A549 (cell line): ENCODE data around the gene DBNDD1. TPM values are rescaled to one million over a fixed set of nuclear protein-coding genes. Genes with fewer than 3 reads are reported as not detected.

Source experiments
- ATAC-seq, 2 experiments: fragments of 200-7000 bp in 1 of 2; fragments of >200 bp in 1 of 2; cut with Nextera tagmentation in 1 of 2; cut with Tn5 transposase in 1 of 2; 3 replicates each; pipeline versions ENCODE4 v1.8.0 to v1.9.1; 2018 to 2020; ENCODE audit warnings: mild to moderate bottlenecking in 1 of 2, moderate library complexity in 1 of 2
- CTCF ChIA-PET: fragments of 300-600 bp; sonication (Branson Sonifier 250); formaldehyde crosslinking; extraction: SDS; loops from one replicate; lab custom pipeline; 2021; ENCODE audit warnings: antibody characterized with exemption, inconsistent platforms; lab: Yijun Ruan, JAX
- POLR2A ChIA-PET: fragments of 350-600 bp; formaldehyde crosslinking; extraction: SDS; loops from one replicate; lab custom pipeline; 2021; ENCODE audit warnings: antibody characterized with exemption, inconsistent platforms; lab: Yijun Ruan, JAX
- DNase-seq, 2 experiments: peaks; one replicate each; pipeline versions ENCODE4 v3.0.0 to v3.0.0-alpha.2; 2011 to 2016; ENCODE audit warnings: low read depth in 1 of 2, low spot score in 1 of 2
- FAIRE-seq: peaks from 2 replicates; lab custom pipeline; 2011; peaks lifted over from hg19 to GRCh38; lab: Jason Lieb, UNC
- H3K27ac ChIP-seq, 2 experiments: fragments of >200 bp; sonication (Bioruptor Twin); formaldehyde crosslinking; 3 replicates each; pipeline ENCODE4 v1.5.1; 2016 to 2017
- H3K4me1 ChIP-seq: fragments of >200 bp; sonication (Bioruptor Twin); formaldehyde crosslinking; 3 replicates; pipeline ENCODE4 v1.6.1; 2016
- H3K4me2 ChIP-seq: fragments of >200 bp; sonication (Bioruptor Twin); formaldehyde crosslinking; 3 replicates; pipeline ENCODE4 v1.6.1; 2016
- H3K4me3 ChIP-seq: fragments of >200 bp; sonication (Bioruptor Twin); formaldehyde crosslinking; 3 replicates; pipeline ENCODE4 v1.5.1; 2016
- H3K9me3 ChIP-seq: fragments of >200 bp; sonication (Bioruptor Twin); formaldehyde crosslinking; 3 replicates; pipeline ENCODE4 v1.6.1; 2016
- CBX8 ChIP-seq: fragments of 200-600 bp; sonication (generic); IDR thresholded peaks from 2 replicates; pipeline ENCODE4 v1.6.1; 2016
- CEBPB ChIP-seq, 2 experiments: fragments of >200 bp in 1 of 2; sonication (Bioruptor Twin) in 1 of 2; formaldehyde crosslinking in 1 of 2; IDR thresholded peaks; 2 replicates each; pipeline ENCODE4 v1.6.1; 2012 to 2016
- EHF ChIP-seq: fragments of 250-450 bp; sonication (Bioruptor Pico); IDR thresholded peaks from 2 replicates; pipeline ENCODE4 v1.5.0; 2020; ENCODE audit warnings: mild to moderate bottlenecking
- EP300 ChIP-seq, 2 experiments: fragments of >200 bp; sonication (Bioruptor Twin); formaldehyde crosslinking; IDR thresholded peaks; 2 replicates in 1 of 2; 3 replicates in 1 of 2; pipeline ENCODE4 v1.6.1; 2016 to 2017
- FOSB ChIP-seq: fragments of 250-450 bp; sonication (Bioruptor Pico); IDR thresholded peaks from 2 replicates; pipeline ENCODE4 v1.5.0; 2020; ENCODE audit warnings: mild to moderate bottlenecking, moderate library complexity
- FOSL2 ChIP-seq, 2 experiments: fragments of 450-650 bp in 1 of 2; fragments of >200 bp in 1 of 2; sonication (Bioruptor Twin) in 1 of 2; formaldehyde crosslinking; IDR thresholded peaks; 2 replicates each; pipeline versions ENCODE4 v1.5.0 to v1.6.1; 2016 to 2020; ENCODE audit warnings: mild to moderate bottlenecking in 1 of 2, moderate library complexity in 1 of 2
- FOXS1 ChIP-seq: fragments of 250-450 bp; sonication (Bioruptor Pico); IDR thresholded peaks from 2 replicates; pipeline ENCODE4 v1.5.0; 2020; ENCODE audit warnings: mild to moderate bottlenecking, moderate library complexity
- MYC ChIP-seq: IDR thresholded peaks from 2 replicates; pipeline ENCODE4 v1.6.1; 2012; ENCODE audit warnings: mild to moderate bottlenecking, inconsistent platforms, low read length, improper control_type of control experiment, borderline replicate concordance
- NFE2L2 ChIP-seq: fragments of 150-350 bp; conservative IDR thresholded peaks from 2 replicates; pipeline ENCODE4 v1.6.1; 2014; ENCODE audit warnings: low read length
- NR3C1 ChIP-seq: fragments of >200 bp; sonication (Bioruptor Twin); formaldehyde crosslinking; IDR thresholded peaks from 3 replicates; pipeline ENCODE4 v1.6.1; 2017
- PHF8 ChIP-seq: fragments of 200-600 bp; sonication (generic); IDR thresholded peaks from 2 replicates; pipeline ENCODE4 v1.6.1; 2016; ENCODE audit warnings: low read depth, mild to moderate bottlenecking, antibody characterized with exemption, moderate library complexity, borderline replicate concordance
- POLR2AphosphoS2 ChIP-seq: conservative IDR thresholded peaks from 2 replicates; pipeline ENCODE4 v1.6.1; 2012; ENCODE audit warnings: low read length, improper control_type of control experiment, inconsistent platforms
- RARB ChIP-seq: fragments of 250-450 bp; sonication (Bioruptor Pico); IDR thresholded peaks from 2 replicates; pipeline ENCODE4 v1.8.0; 2021; ENCODE audit warnings: mild to moderate bottlenecking, moderate library complexity
- RFX5 ChIP-seq: fragments of 450-650 bp; IDR thresholded peaks from 2 replicates; pipeline ENCODE4 v1.7.1; 2014; ENCODE audit warnings: antibody characterized with exemption, mild to moderate bottlenecking, moderate library complexity
- SMC3 ChIP-seq: fragments of >200 bp; sonication (Bioruptor Twin); formaldehyde crosslinking; IDR thresholded peaks from 3 replicates; pipeline ENCODE4 v1.6.1; 2018; ENCODE audit warnings: inconsistent platforms
- TFCP2L1 ChIP-seq: fragments of 250-450 bp; sonication (Bioruptor Pico); IDR thresholded peaks from 2 replicates; pipeline ENCODE4 v1.5.0; 2021; ENCODE audit warnings: mild to moderate bottlenecking
- TP53 ChIP-seq: fragments of 250-450 bp; sonication (Bioruptor Pico); IDR thresholded peaks from 2 replicates; pipeline ENCODE4 v1.5.0; 2021; ENCODE audit warnings: mild to moderate bottlenecking, moderate library complexity
- ZNF302 ChIP-seq: fragments of 250-450 bp; sonication (Bioruptor Pico); IDR thresholded peaks from 2 replicates; pipeline ENCODE4 v1.9.0; 2021; ENCODE audit warnings: inconsistent platforms, mild to moderate bottlenecking, moderate library complexity
- ZSCAN20 ChIP-seq: fragments of 250-450 bp; sonication (Bioruptor Pico); IDR thresholded peaks from 2 replicates; pipeline ENCODE4 v1.8.0; 2022; ENCODE audit warnings: mild to moderate bottlenecking, moderate library complexity
- WGBS: methylation state at CpG from one replicate; pipeline ENCODE4 v1.1.6; 2017; ENCODE audit errors: missing lambda C conversion rate; 5-methylcytosine and 5-hydroxymethylcytosine counted together
- polyA plus RNA-seq, 4 experiments: library from polyadenylated mRNA; depleted of rRNA in 3 of 4; stranded (reverse); fragments of >200 nt; fragmentation: RNase III in 1 of 4; extraction: RNeasy Plus Mini Kit Qiagen cat#74134 plus additional on column Dnase treatment in 1 of 4; gene quantifications; 2 replicates in 3 of 4; 3 replicates in 1 of 4; pipeline ENCODE4 v1.2.3, GENCODE V29; 2011 to 2017
- TF ChIP-seq, protein P1 (sequence below): fragments of 200-600 bp; sonication (generic); IDR thresholded peaks from 2 replicates; pipeline ENCODE4 v1.6.1; 2016; ENCODE audit warnings: antibody characterized with exemption, mild to moderate bottlenecking, moderate library complexity
- TF ChIP-seq, protein P2 (sequence below): IDR thresholded peaks from 2 replicates; pipeline ENCODE4 v1.6.1; 2012
- TF ChIP-seq, protein P3 (sequence below): fragments of >200 bp; sonication (Bioruptor Twin); formaldehyde crosslinking; IDR thresholded peaks from 3 replicates; pipeline ENCODE4 v1.5.1; 2016
- TF ChIP-seq, protein P4 (sequence below): fragments of 150-350 bp; IDR thresholded peaks from 2 replicates; pipeline ENCODE4 v1.6.1; 2014; ENCODE audit warnings: low read depth, mild to moderate bottlenecking, low read length
- TF ChIP-seq, protein P5 (sequence below): IDR thresholded peaks from 2 replicates; pipeline ENCODE4 v1.6.1; 2012; ENCODE audit warnings: low read depth, borderline replicate concordance

DBNDD1 gene
- polyA plus RNA-seq, 2 of the 4 experiments (the other 2 are of a cell fraction), result 23.0 to 43.8 TPM

DNA sequence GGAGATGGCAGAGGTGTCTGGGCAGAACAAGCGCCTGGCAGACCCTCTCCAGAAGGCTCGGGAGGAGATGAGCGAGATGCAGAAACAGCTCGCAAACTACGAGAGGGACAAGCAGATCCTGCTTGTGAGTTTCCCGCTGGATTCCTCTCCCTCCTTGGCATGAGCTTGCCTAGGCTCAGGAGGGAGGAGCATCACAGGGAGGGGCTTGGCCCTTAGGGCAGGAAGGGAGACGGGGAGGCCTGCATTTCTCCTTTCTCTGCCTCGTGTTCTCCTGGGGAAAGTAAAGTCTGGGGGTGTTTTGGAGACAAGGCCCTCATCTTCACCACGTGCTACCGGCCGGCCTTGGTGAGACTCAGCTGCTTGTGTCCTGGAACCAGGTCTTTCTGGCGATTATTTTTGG lies 18.0 kb upstream of the DBNDD1 start:
- no peaks in the 10 kb centered on the region for H3K4me1 ChIP-seq
- TF ChIP-seq, protein P1, sequence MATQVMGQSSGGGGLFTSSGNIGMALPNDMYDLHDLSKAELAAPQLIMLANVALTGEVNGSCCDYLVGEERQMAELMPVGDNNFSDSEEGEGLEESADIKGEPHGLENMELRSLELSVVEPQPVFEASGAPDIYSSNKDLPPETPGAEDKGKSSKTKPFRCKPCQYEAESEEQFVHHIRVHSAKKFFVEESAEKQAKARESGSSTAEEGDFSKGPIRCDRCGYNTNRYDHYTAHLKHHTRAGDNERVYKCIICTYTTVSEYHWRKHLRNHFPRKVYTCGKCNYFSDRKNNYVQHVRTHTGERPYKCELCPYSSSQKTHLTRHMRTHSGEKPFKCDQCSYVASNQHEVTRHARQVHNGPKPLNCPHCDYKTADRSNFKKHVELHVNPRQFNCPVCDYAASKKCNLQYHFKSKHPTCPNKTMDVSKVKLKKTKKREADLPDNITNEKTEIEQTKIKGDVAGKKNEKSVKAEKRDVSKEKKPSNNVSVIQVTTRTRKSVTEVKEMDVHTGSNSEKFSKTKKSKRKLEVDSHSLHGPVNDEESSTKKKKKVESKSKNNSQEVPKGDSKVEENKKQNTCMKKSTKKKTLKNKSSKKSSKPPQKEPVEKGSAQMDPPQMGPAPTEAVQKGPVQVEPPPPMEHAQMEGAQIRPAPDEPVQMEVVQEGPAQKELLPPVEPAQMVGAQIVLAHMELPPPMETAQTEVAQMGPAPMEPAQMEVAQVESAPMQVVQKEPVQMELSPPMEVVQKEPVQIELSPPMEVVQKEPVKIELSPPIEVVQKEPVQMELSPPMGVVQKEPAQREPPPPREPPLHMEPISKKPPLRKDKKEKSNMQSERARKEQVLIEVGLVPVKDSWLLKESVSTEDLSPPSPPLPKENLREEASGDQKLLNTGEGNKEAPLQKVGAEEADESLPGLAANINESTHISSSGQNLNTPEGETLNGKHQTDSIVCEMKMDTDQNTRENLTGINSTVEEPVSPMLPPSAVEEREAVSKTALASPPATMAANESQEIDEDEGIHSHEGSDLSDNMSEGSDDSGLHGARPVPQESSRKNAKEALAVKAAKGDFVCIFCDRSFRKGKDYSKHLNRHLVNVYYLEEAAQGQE, result no peak
- TF ChIP-seq CEBPB (IDR thresholded peaks at IDR 0.05) (no peak), CBX8 (no peak), ZSCAN20 (no peak)
- TF ChIP-seq, protein P2, sequence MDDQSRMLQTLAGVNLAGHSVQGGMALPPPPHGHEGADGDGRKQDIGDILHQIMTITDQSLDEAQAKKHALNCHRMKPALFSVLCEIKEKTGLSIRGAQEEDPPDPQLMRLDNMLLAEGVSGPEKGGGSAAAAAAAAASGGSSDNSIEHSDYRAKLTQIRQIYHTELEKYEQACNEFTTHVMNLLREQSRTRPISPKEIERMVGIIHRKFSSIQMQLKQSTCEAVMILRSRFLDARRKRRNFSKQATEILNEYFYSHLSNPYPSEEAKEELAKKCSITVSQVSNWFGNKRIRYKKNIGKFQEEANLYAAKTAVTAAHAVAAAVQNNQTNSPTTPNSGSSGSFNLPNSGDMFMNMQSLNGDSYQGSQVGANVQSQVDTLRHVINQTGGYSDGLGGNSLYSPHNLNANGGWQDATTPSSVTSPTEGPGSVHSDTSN, result no peak
- no peak overlapping the region for H3K4me2 ChIP-seq
- WGBS, result 89% methylated on average over 12 of the region's 12 CpGs
- ChIA-PET CTCF (interaction anchor here (0.8 to 2.6 kb wide), 4 partner anchors 13 to 141 kb away, joined by 3 to 12 read pairs (median 3); no protein-coding TSS in a partner anchor), POLR2A (no interaction called here)
- FAIRE-seq (no peak), ATAC-seq (no peak), DNase-seq (no peak)
- no peaks in the 10 kb centered on the region for H3K9me3 ChIP-seq
- H3K4me3 ChIP-seq, result no peak overlapping the region
- H3K27ac ChIP-seq, result no peak overlapping the region

DNA sequence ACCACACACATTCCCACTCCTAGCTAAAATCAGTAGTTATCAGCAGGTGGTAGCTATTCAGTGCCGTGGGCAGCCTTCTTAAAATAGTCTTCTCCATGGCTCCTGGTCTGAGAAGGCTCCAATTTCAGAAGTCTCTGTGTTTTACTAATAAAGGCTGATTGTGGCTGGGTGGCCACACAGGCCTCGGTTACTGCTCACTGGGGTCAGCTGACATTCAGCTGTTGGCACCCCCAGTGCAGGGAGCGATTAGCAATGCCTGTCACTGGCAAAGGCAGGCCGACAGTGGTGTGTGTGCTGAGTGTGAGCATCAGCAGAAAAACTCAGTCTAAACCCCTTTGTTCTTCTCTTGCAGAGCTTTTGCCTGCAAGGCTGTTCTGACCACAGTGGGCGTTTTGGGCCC lies 16.6 kb upstream of the DBNDD1 start:
- DNase-seq, result no peak
- no peak overlapping the region for H3K4me2 ChIP-seq
- no peak overlapping the region for H3K4me3 ChIP-seq
- no peak for ATAC-seq
- WGBS, result 81% methylated on average over 5 of the region's 5 CpGs
- no peaks in the 10 kb centered on the region for H3K9me3 ChIP-seq
- FAIRE-seq, result no peak
- POLR2A ChIA-PET, result no interaction called here
- no peaks in the 10 kb centered on the region for H3K4me1 ChIP-seq
- CTCF ChIA-PET, result interaction anchor here (1.1 to 2.6 kb wide), 4 partner anchors 11 to 46 kb away, joined by 3 to 12 read pairs (median 4); no protein-coding TSS in a partner anchor
- H3K27ac ChIP-seq, result no peak overlapping the region
- TF ChIP-seq, protein P3, sequence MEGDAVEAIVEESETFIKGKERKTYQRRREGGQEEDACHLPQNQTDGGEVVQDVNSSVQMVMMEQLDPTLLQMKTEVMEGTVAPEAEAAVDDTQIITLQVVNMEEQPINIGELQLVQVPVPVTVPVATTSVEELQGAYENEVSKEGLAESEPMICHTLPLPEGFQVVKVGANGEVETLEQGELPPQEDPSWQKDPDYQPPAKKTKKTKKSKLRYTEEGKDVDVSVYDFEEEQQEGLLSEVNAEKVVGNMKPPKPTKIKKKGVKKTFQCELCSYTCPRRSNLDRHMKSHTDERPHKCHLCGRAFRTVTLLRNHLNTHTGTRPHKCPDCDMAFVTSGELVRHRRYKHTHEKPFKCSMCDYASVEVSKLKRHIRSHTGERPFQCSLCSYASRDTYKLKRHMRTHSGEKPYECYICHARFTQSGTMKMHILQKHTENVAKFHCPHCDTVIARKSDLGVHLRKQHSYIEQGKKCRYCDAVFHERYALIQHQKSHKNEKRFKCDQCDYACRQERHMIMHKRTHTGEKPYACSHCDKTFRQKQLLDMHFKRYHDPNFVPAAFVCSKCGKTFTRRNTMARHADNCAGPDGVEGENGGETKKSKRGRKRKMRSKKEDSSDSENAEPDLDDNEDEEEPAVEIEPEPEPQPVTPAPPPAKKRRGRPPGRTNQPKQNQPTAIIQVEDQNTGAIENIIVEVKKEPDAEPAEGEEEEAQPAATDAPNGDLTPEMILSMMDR, result no peak
- no peak for TF ChIP-seq SMC3
- TF ChIP-seq, protein P4, sequence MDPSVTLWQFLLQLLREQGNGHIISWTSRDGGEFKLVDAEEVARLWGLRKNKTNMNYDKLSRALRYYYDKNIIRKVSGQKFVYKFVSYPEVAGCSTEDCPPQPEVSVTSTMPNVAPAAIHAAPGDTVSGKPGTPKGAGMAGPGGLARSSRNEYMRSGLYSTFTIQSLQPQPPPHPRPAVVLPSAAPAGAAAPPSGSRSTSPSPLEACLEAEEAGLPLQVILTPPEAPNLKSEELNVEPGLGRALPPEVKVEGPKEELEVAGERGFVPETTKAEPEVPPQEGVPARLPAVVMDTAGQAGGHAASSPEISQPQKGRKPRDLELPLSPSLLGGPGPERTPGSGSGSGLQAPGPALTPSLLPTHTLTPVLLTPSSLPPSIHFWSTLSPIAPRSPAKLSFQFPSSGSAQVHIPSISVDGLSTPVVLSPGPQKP, result no peak
- no peak for TF ChIP-seq MYC
- TF ChIP-seq FOSL2 (IDR thresholded peaks at IDR 0.05), result no peak
- TF ChIP-seq FOSL2 (CRISPR knock-in tag; IDR thresholded peaks at IDR 0.05), result no peak
- TF ChIP-seq NFE2L2, result no peak
- TF ChIP-seq, protein P5, sequence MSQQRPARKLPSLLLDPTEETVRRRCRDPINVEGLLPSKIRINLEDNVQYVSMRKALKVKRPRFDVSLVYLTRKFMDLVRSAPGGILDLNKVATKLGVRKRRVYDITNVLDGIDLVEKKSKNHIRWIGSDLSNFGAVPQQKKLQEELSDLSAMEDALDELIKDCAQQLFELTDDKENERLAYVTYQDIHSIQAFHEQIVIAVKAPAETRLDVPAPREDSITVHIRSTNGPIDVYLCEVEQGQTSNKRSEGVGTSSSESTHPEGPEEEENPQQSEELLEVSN, result no peak
- no peak for TF ChIP-seq TFCP2L1 (CRISPR knock-in tag)
- no peak for TF ChIP-seq EP300 (IDR thresholded peaks at IDR 0.05)
- TF ChIP-seq EHF, result no peak
- TF ChIP-seq PHF8, result no peak
- TF ChIP-seq RFX5, result no peak
- no peak for TF ChIP-seq CEBPB (IDR thresholded peaks at IDR 0.05)
- no peak for TF ChIP-seq TP53 (CRISPR knock-in tag)
- TF ChIP-seq FOXS1 (CRISPR knock-in tag), result no peak
- no peak for TF ChIP-seq NR3C1
- no peak for TF ChIP-seq POLR2AphosphoS2
- no peak for TF ChIP-seq ZNF302 (CRISPR knock-in tag)
- TF ChIP-seq FOSB (CRISPR knock-in tag), result no peak
- no peak for TF ChIP-seq RARB (CRISPR knock-in tag)
